Right atrium auricular region (tissue), 2 donors: Measurements from ENCODE around the gene MCAT. TPM values are rescaled to one million over a fixed set of nuclear protein-coding genes. Genes with fewer than 3 reads are reported as not detected.
A peak's percentile ranks its signal among the peaks of the same experiment; 100 is the strongest.

ENCODE experiments used
- DNase-seq: peaks from one replicate; pipeline ENCODE4 v3.0.0-alpha.2; 2019; ENCODE audit warnings: low spot score
- H3K27ac ChIP-seq, 2 donors: fragments of 200-600 bp; sonication (generic); 1 replicate in 1 of 2; 2 replicates in 1 of 2; pipeline ENCODE4 v1.5.1; 2016 to 2019
- H3K27me3 ChIP-seq, 2 donors: fragments of 200-600 bp; sonication (generic); one replicate each; pipeline versions ENCODE4 v1.5.1 to v1.6.0; 2017 to 2019
- H3K36me3 ChIP-seq: fragments of 200-600 bp; sonication (generic); one replicate; pipeline ENCODE4 v1.5.1; 2016
- H3K4me1 ChIP-seq, 2 donors: fragments of 200-600 bp; sonication (generic); one replicate each; pipeline versions ENCODE4 v1.5.1 to v1.6.0; 2017 to 2019
- H3K4me3 ChIP-seq, 2 donors: fragments of 200-600 bp; sonication (generic); 1 replicate in 1 of 2; 2 replicates in 1 of 2; pipeline ENCODE4 v1.5.1; 2017 to 2019; ENCODE audit warnings: mild to moderate bottlenecking in 1 of 2, moderate library complexity in 1 of 2
- H3K9me3 ChIP-seq, 2 donors: fragments of 200-600 bp; sonication (generic); one replicate each; pipeline ENCODE4 v1.5.1; 2019
- total RNA-seq, 2 donors: library from RNA; depleted of rRNA; stranded (reverse); fragments of >200 nt; gene quantifications; one replicate each; pipeline ENCODE4 v1.1.0, GENCODE V29; 2016
- TF ChIP-seq, protein P1 (sequence below), 2 donors: fragments of 200-600 bp; sonication (generic); IDR thresholded peaks; one replicate each; pipeline ENCODE4 v1.5.1; 2019; ENCODE audit warnings: antibody characterized with exemption in 2 of 2

Gene MCAT
- total RNA-seq, 2 donors from 2014 or later, result 16.1 to 17.6 TPM

DNA sequence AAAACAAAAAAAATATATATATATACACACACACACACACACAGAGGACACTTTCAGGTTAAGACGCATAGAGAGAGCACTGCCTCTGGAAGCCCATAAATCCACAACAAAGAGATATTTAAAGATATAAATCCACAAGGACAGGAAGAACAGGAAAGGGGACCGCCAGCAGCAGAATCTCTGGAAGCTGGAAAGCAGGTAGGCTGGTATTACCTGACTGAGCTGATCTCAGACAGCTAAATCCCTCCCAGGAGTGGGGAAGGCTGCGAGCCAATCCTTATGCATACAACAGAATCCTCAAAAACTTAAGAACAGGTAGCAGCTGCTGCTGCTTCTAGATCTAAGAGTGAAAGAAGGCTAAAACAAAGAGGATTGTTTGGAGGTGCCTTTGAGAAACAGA is 1.8 kb upstream of the MCAT start:
- TF ChIP-seq, protein P1, sequence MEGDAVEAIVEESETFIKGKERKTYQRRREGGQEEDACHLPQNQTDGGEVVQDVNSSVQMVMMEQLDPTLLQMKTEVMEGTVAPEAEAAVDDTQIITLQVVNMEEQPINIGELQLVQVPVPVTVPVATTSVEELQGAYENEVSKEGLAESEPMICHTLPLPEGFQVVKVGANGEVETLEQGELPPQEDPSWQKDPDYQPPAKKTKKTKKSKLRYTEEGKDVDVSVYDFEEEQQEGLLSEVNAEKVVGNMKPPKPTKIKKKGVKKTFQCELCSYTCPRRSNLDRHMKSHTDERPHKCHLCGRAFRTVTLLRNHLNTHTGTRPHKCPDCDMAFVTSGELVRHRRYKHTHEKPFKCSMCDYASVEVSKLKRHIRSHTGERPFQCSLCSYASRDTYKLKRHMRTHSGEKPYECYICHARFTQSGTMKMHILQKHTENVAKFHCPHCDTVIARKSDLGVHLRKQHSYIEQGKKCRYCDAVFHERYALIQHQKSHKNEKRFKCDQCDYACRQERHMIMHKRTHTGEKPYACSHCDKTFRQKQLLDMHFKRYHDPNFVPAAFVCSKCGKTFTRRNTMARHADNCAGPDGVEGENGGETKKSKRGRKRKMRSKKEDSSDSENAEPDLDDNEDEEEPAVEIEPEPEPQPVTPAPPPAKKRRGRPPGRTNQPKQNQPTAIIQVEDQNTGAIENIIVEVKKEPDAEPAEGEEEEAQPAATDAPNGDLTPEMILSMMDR (IDR thresholded peaks at IDR 0.05), result no peak
- Histone ChIP-seq H3K9me3 (no peaks in the 10 kb centered on the region), H3K4me3 (no peak overlapping the region), H3K27ac (no peak overlapping the region), H3K27me3 (no peaks in the 10 kb centered on the region), H3K36me3 (peaks cover 4% of the 10 kb centered on the region), H3K4me1 (peaks cover 0 to 20% of the 10 kb centered on the region in 2 donors)
- DNase-seq, result no peak

DNA sequence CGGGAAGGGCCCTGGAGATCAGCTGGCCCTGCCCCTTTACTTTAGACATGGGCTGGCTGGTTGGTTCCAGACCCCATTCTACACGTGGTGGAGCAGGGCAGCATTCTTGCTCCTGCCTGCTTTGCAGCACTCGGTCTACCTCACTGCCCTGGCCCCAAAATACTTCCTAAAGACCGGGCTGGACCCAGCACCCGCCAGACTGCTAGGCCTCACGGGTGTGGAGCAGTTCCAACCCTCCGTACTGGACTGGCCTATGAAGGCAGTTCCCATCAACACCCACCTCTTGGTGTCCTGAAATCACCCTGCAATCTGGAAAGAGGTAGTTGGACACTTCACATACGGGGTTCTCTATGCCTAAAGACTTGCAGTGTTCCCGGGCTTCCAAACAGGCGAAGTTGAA is 6.4 kb downstream of the MCAT start:
- Histone ChIP-seq H3K27me3 (no peaks in the 10 kb centered on the region), H3K4me3 (no peak overlapping the region), H3K36me3 (peaks cover 52% of the 10 kb centered on the region), H3K27ac (no peak overlapping the region), H3K9me3 (no peaks in the 10 kb centered on the region), H3K4me1 (peaks cover 0 to 16% of the 10 kb centered on the region in 2 donors)
- DNase-seq, result no peak
- TF ChIP-seq, protein P1 (IDR thresholded peaks at IDR 0.05), result no peak

DNA sequence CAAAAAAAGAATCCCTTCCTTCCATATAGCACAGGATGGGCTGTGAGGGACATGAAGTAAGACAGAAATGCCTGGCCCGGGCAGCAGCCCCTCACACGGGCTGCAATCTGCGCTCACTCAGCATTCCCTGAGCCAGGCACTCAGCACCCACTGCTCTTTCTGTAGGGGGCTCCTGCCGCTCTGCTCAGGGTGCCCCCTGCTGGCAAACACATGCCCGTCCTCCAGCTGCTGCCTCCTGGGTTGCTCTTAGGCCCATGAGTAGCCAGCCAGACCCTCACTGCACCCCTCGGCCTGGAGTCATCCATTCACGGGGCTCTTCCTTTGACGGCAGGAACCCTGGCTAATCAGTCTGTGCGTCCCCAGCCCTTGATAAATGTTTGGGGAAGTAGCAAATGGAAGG is 6.9 kb downstream of the MCAT start:
- TF ChIP-seq, protein P1 (IDR thresholded peaks at IDR 0.05), result peak; percentile 35 to 68
- no peak for DNase-seq
- Histone ChIP-seq H3K27me3 (no peaks in the 10 kb centered on the region), H3K27ac (no peak overlapping the region), H3K36me3 (peaks cover 52% of the 10 kb centered on the region), H3K4me3 (no peak overlapping the region), H3K4me1 (peaks cover 0 to 16% of the 10 kb centered on the region in 2 donors), H3K9me3 (no peaks in the 10 kb centered on the region)

DNA sequence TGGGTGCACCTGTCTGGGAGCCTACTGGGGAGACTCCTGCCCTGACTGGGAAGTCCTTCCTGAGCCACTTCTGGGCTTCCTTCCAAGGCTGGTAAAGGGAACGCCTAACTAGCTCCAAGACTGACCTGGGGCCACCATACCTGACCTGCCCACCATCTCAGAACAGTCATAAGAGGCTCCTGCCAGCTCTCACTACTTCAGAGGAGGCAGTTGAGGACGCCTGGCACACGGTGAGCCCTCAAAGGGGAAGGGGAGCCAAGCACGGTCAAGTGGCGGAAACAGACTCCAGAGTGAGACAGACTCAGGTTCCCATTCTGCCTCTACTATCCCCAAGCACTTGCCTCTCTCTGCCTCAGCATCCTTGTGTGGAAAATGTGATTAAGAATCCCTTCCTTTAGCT is 7.6 kb downstream of the MCAT start:
- H3K36me3 ChIP-seq, result peaks cover 51% of the 10 kb centered on the region
- TF ChIP-seq, protein P1 (IDR thresholded peaks at IDR 0.05), result no peak
- peaks cover 0 to 20% of the 10 kb centered on the region in 2 donors for H3K4me1 ChIP-seq
- H3K27me3 ChIP-seq, result no peaks in the 10 kb centered on the region
- H3K4me3 ChIP-seq, result no peak overlapping the region
- no peaks in the 10 kb centered on the region for H3K9me3 ChIP-seq
- H3K27ac ChIP-seq, result no peak overlapping the region
- DNase-seq, result no peak

DNA sequence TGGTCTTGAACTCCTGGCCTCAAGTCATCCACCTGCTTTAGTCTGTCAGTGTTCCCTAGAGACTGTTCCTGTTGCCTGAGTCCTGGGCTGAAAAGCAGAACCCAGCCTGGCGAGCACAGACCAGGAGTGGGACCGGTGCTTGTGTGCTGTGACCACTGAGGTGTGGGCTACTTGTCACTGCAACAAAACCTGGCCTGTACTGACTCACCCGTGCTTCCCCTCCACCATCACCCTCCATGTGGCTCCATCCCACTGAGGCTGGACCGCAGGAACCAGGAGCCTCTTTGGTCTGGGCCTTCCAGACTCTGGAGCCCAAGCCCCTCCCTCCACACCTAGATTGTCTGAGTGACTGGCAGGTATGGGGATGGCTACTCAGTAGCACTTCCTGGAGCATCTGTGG is 8.6 kb downstream of the MCAT start:
- Histone ChIP-seq H3K36me3 (peaks cover 48% of the 10 kb centered on the region), H3K9me3 (no peaks in the 10 kb centered on the region), H3K27me3 (no peaks in the 10 kb centered on the region), H3K4me1 (peaks cover 0 to 23% of the 10 kb centered on the region in 2 donors), H3K4me3 (no peak overlapping the region), H3K27ac (no peak overlapping the region)
- DNase-seq, result no peak
- TF ChIP-seq, protein P1 (IDR thresholded peaks at IDR 0.05), result no peak

DNA sequence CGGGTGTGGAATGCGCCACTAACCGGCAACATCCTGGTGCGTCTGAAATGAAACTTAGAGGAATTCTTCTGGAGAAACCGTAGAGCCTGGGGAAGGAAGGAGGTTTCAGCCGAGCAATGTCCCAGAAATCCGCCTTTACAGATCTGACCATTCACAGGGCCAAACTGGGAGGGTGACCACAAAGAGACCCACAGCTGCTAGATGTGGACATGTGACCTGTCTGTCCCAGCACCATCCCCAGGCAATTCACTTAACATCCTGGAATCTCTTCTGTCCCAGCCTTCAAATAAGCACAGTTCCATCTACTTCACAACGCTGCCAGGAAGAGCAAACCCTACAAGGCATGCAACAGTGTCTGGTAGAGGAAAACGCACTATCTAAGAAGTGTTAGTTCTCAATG is 9.8 kb downstream of the MCAT start:
- Histone ChIP-seq H3K27me3 (no peaks in the 10 kb centered on the region), H3K27ac (no peak overlapping the region), H3K4me3 (no peak overlapping the region), H3K9me3 (no peaks in the 10 kb centered on the region), H3K4me1 (peaks cover 0 to 33% of the 10 kb centered on the region in 2 donors), H3K36me3 (peaks cover 38% of the 10 kb centered on the region)
- DNase-seq, result no peak
- TF ChIP-seq, protein P1 (IDR thresholded peaks at IDR 0.05), result no peak
